Dendritic cell treated with granulocyte-macrophage colony-stimulating factor and Interleukin-4, amounts not matched to agents 40 ng/mL and 50 ng/mL, for 4 days (primary cell): Measurements from ENCODE around the gene YTHDF1.
"Not testable (repeated sequence)": the region's sequence is repeated elsewhere in the genome, so short reads cannot be mapped to it uniquely, and the experiment has no call there.

Experiments used
- H3K27ac Mint-ChIP-seq: one replicate; pipeline ENCODE4 v1.8.0; 2022; ENCODE audit warnings: mild to moderate bottlenecking, mixed read lengths
- H3K27me3 Mint-ChIP-seq: one replicate; pipeline ENCODE4 v1.8.0; 2022; ENCODE audit warnings: mild to moderate bottlenecking, mixed read lengths
- H3K36me3 Mint-ChIP-seq: one replicate; pipeline ENCODE4 v1.8.0; 2022; ENCODE audit warnings: low read depth, mixed read lengths
- H3K4me1 Mint-ChIP-seq: one replicate; pipeline ENCODE4 v1.8.0; 2022; ENCODE audit warnings: low read depth, mixed read lengths
- H3K4me3 Mint-ChIP-seq: one replicate; pipeline ENCODE4 v1.8.0; 2022; ENCODE audit warnings: mild to moderate bottlenecking, moderate library complexity, mixed read lengths
- H3K9me3 Mint-ChIP-seq: one replicate; pipeline ENCODE4 v1.8.0; 2022; ENCODE audit warnings: mixed read lengths
- intact Hi-C: fragments of 100-400 bp; cut with micrococcal nuclease; formaldehyde crosslinking; loops from one replicate; pipeline ENCODE4 v1.15.0; 2022

YTHDF1 gene

DNA sequence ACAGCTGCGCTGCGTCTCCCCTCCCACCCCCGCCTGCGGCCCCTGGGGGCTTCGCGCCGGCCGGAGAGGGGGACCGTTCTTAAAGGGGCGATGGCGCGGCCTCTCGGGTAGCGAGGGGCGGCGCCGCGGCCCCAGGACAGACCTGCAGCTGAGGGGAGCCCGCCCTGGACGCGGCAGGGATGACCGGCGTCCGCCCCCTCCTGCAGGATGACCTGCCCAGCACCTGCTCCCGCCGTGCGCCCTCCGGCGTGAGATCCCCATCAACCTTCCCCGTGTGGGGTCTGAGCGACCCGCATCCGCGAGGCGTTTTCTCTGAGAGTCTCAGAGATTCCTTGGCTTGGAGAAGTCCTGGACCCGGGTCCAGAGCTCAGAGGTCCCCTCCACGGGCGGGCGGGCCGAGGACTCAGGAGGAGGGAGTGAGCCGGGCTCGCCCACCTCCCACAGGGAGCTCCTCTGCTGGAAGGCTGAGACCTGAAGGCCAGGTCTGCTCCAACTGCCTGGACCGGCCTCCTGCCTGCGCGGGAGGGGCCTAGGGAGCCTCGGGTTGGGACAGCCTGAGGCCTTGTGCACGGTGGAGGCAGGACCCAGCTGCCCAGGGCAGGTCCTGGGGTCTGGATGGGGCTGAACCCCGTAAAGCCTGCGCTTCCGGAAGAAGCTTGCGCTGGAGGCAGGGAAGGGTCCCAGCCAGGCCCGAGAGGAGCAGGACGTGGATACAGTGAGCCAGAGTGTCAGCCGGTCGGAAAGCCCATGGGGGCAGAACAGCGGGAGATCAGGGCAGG is 38.9 kb upstream of the YTHDF1 start:
- H3K4me1 Mint-ChIP-seq = no peaks in the 10 kb centered on the region
- no peak overlapping the region for H3K27ac Mint-ChIP-seq
- H3K4me3 Mint-ChIP-seq = no peak overlapping the region
- intact Hi-C loops = no loop called here
- peaks cover 61% of the 10 kb centered on the region for H3K27me3 Mint-ChIP-seq
- H3K36me3 Mint-ChIP-seq = no peaks in the 10 kb centered on the region
- no peaks in the 10 kb centered on the region for H3K9me3 Mint-ChIP-seq

DNA sequence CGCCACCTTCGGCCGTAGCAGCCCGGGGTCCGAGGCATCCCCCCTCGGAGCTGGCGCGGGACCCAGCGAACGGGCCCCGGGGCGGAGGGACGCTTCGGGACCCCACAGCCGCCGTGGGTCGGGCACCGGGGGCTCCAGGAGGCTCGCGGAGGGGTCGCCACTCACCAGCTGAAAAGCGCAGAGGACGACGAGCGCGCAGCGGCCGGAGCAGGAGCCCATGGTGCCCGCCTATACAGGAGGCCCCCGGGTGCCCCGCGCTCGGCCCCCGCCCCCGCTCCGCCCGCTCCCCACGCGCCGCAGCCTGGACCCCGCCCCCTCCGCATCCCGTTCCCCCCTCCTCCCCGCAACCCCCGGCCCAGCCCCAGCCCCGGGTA is 38.3 kb upstream of the YTHDF1 start, which contains the start of gene NKAIN4:
Gene NKAIN4, minus strand, starts transcription at position 232 of the 374 bp plus-strand sequence. Its CDS starts 13 bp downstream, at position 219.
- no peaks in the 10 kb centered on the region for H3K4me1 Mint-ChIP-seq
- no peak within 1 kb of the TSS for H3K27ac Mint-ChIP-seq
- H3K36me3 Mint-ChIP-seq = no peaks in the 10 kb centered on the region
- no peak within 1 kb of the TSS for H3K4me3 Mint-ChIP-seq
- peaks cover 60% of the 10 kb centered on the region for H3K27me3 Mint-ChIP-seq
- no peaks in the 10 kb centered on the region for H3K9me3 Mint-ChIP-seq
- intact Hi-C loops = no loop called here

DNA sequence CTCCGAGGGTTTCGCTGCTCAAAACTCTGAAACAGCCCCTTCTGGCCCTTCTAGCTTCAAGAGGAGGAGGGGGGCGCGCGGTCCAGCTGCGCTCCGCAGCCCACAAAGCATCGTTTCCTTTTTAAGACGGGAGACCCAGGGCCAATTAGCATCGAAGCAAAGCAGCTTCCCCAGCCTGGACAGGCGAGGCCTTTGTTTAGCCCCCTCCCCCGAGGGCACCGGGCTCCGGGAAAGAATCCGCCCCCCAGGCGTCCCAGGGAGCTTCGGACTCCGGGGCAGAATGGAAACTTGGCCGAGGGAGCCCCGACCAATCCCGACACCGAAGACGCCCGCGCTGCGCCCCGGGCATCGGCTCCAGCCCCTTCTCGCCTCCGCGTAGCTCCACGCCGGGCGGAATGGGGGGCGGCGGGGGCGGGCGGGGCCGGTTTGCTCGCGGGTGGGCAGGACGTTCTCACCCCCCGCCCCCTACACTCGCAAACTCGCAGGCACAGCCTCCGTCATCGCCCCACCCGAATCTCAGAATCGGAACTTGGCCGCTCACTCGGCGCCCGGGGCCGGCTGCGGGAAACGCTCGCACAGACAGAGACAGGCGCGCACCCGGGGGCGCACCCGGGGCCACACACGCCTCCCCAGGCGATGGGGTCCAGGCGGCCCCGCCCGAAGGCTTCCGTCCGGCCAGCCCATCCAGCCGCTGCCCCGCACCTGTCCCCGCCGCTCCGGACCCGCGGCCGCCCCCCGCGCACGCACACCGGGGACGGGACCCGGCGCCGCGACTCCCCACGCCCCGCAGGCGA is 37.7 kb upstream of the YTHDF1 start:
- Mint-ChIP-seq H3K36me3 (no peaks in the 10 kb centered on the region), H3K4me1 (no peaks in the 10 kb centered on the region), H3K4me3 (no peak overlapping the region), H3K27me3 (peaks cover 59% of the 10 kb centered on the region), H3K9me3 (no peaks in the 10 kb centered on the region), H3K27ac (no peak overlapping the region)
- intact Hi-C loops = no loop called here

DNA sequence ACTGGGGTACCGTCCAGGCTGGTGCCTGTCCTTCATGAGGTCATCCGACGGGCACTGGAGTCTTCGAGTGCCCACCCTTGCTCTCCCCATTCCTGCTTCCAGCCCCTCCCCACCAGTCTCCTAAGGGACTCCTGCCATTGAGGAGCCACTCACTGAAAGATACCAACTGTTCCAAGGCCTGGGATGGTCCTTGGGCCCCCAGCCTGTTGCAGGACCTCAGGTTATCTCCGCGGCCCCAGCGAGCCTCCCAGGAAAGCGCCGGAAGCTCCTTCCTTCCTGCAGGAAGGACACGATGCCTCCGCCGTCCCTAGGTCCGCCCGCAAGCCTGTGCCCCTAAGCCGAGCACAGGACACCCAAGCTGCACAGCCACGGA is 37.1 kb upstream of the YTHDF1 start:
- no peak overlapping the region for H3K4me3 Mint-ChIP-seq
- H3K9me3 Mint-ChIP-seq = no peaks in the 10 kb centered on the region
- H3K4me1 Mint-ChIP-seq = no peaks in the 10 kb centered on the region
- H3K36me3 Mint-ChIP-seq = no peaks in the 10 kb centered on the region
- no peak overlapping the region for H3K27ac Mint-ChIP-seq
- peaks cover 58% of the 10 kb centered on the region for H3K27me3 Mint-ChIP-seq
- intact Hi-C loops = no loop called here

DNA sequence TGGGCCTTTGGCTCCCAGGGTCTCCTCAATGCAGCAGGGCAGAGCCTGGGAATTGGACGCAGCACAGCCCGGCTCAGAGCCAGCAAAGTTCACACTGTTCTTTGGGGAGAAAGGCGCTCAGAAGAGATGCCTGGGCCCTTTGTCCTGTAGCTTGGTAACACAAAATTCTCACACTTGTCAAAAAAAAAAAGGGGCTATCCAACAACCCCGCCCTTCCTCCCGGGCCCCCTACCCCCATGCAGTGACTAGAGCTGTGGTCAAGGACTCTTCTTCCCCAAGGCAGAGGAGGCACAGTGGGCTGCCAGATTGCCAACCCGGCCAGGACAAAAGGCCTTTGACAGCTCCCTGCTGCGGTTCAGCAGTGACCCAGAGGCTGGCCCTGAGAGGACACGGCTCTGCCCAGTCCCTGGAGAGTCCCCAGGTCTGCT is 36.4 kb upstream of the YTHDF1 start:
- no peaks in the 10 kb centered on the region for H3K9me3 Mint-ChIP-seq
- intact Hi-C loops = no loop called here
- H3K27me3 Mint-ChIP-seq = peaks cover 64% of the 10 kb centered on the region
- H3K36me3 Mint-ChIP-seq = no peaks in the 10 kb centered on the region
- H3K4me3 Mint-ChIP-seq = no peak overlapping the region
- H3K4me1 Mint-ChIP-seq = no peaks in the 10 kb centered on the region
- no peak overlapping the region for H3K27ac Mint-ChIP-seq

DNA sequence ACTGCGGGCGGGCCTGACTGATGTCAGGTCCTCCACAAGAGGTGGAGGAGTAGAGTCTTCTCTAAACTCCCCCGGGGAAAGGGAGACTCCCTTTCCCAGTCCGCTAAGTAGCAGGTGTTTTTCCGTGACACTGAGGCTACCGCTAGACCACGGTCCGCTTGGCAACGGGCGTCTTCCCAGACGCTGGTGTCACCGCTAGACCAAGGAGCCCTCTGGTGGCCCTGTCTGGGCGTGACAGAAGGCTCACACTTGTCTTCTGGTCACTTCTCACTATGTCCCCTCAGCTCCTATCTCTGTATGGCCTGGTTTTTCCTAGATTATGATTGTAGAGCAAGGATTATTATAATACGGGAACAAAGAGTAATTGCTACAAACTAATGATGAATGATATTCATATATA is 35.4 kb upstream of the YTHDF1 start:
- H3K4me1 Mint-ChIP-seq, H3K27ac Mint-ChIP-seq, intact Hi-C loops, H3K36me3 Mint-ChIP-seq, H3K9me3 Mint-ChIP-seq, H3K4me3 Mint-ChIP-seq: not testable (repeated sequence)
- peaks cover 63% of the 10 kb centered on the region for H3K27me3 Mint-ChIP-seq

DNA sequence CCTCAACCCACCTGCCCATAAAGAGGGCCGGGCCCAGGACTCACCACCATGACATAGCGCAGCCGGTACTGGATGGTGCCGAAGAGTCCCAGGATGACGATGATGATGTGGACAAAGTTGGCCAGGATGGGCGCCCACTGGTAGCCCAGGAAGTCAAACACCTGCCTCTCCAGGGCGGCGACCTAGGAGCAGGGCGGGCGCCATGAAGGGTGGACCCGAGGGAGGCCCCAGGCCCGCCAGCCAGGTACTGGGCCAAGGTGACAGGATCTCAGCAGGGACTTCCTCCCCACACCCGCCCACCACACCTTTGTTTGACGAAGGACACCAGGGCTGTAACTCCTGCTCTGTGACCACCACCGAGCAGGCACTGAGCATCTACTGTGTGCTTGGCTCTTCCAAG is 34.0 kb upstream of the YTHDF1 start:
- Mint-ChIP-seq H3K4me1 (no peaks in the 10 kb centered on the region), H3K36me3 (no peaks in the 10 kb centered on the region), H3K27me3 (peaks cover 58% of the 10 kb centered on the region), H3K4me3 (no peak overlapping the region), H3K9me3 (no peaks in the 10 kb centered on the region), H3K27ac (no peak overlapping the region)
- intact Hi-C loops = no loop called here

DNA sequence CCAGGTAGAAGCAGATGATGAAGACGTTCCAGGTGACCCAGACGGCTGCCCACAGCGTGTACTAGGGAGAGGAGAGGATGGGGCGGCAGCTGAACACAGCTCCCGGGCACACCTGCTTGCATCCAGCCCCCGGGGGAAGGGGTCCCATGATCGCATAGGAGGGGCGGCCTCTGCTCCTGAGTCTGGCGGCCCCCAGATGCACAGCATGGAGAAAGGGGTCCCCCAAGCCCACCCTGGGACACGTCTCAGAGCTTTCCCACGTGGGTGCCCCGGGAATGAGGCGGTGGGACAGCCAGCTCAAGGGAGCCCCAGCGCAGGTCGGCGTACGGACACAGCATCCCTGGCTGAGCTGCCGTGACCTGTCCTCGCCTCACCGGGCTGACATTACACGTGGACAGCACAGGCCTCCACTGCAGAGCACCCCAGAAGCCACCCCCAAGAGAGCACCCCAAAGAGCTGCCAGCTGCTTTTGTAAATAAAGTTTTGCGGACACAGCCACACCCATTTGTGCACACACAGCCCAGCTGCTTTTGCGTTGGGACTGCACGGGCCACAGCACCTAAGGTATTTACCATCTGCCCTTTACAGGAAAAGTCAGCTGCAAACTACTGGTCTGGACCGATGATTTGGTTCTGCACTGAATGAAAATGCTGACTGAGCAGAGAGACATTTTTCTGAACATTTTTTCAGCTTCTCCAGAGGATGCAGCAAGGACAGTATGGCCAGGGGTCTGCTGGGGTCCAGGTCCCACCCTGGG is 33.1 kb upstream of the YTHDF1 start:
- Mint-ChIP-seq H3K9me3 (no peaks in the 10 kb centered on the region), H3K36me3 (no peaks in the 10 kb centered on the region), H3K4me1 (no peaks in the 10 kb centered on the region), H3K4me3 (no peak overlapping the region), H3K27ac (no peak overlapping the region), H3K27me3 (peaks cover 56% of the 10 kb centered on the region)
- intact Hi-C loops = no loop called here

DNA sequence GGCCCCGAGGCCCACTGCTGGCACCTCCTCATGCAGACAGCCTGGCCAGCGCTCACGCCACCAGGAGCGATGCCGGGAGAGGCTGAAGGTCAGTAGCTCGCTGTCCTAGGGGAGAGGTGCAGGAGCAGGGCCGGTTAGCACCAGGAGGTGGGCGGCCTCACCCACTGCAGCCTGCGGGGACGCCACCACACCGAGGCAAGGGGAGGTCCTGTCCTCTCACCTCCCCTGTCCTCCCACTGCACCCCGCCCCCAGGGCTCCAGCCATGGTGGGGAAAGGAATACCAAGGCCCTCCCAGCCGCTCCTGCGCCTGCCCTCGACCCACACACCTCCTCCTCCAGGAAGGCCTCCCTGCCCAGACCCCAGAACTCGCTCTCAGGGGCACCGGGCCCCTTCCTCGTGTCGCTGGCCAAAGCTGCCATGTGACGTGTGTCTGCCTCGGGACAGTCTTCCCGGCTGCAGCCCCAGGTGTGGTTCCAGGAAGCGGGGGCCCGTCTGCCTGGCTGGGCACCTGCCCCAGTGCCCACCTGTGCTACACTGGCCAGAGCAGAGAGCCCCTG is 31.8 kb upstream of the YTHDF1 start:
- intact Hi-C loops = no loop called here
- no peak overlapping the region for H3K27ac Mint-ChIP-seq
- no peaks in the 10 kb centered on the region for H3K4me1 Mint-ChIP-seq
- H3K9me3 Mint-ChIP-seq = no peaks in the 10 kb centered on the region
- H3K36me3 Mint-ChIP-seq = no peaks in the 10 kb centered on the region
- no peak overlapping the region for H3K4me3 Mint-ChIP-seq
- peaks cover 47% of the 10 kb centered on the region for H3K27me3 Mint-ChIP-seq

DNA sequence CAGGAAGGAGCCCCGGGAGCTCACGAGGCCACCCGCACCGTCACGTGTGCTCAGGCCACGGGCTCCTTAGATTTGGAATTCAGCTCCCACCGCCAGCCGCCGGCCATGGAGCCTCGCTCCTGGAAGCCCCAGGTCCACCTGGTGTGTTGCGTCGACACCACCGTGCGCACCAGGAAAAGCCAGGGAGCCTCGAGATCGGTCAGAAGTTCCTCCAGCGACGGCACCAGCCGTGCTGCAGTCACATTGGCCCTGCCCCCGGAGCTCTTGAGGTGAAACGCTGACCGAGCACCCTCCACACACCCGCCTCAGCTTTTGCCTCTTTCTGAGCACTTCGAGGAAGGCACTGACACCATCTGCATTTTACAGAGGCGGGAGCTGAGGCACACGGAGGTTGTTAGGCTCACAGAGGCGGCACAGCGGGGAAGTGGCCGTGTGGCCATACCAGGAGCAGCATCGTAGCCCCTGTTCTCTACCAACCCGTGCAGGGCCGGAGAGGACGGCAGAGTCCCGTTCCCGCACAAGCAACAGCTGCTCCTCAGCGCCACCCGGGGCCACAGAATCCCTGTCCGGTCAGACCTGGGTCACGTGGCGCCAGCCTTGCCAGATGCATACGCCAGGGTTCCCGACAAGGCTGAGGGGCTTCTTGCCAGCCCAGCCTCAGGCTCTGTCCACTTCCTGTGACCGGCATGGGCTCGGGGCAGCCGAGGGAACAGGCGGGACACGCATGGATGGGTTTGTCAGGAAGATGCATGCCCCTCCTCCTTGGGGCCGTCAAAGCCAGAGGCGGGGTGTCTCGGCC is 30.8 kb upstream of the YTHDF1 start:
- H3K27me3 Mint-ChIP-seq = peaks cover 37% of the 10 kb centered on the region
- H3K27ac Mint-ChIP-seq = no peak overlapping the region
- intact Hi-C loops = no loop called here
- no peak overlapping the region for H3K4me3 Mint-ChIP-seq
- H3K9me3 Mint-ChIP-seq = no peaks in the 10 kb centered on the region
- no peaks in the 10 kb centered on the region for H3K36me3 Mint-ChIP-seq
- H3K4me1 Mint-ChIP-seq = no peaks in the 10 kb centered on the region

DNA sequence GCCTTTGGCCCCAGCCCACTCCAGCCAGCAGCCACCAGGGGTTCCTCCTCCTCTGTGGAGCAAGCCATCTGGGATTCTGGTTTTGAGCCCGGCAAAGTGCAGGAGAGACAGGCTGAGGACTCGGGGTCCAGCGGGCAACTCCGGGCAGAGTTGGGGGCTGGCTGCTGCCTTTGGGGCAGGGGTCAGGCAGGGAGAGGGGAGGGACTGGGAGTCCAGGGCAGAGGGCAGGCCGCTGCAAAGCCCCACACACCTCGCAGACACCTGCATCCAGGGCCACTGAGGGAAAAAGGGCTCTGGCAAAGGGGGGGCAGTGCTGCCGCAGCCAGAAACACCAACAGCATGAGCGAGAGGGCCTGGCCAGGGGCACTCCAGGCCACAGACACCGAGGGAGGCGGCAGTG is 28.5 kb upstream of the YTHDF1 start:
- Mint-ChIP-seq H3K27ac (no peak overlapping the region), H3K27me3 (peaks cover 30% of the 10 kb centered on the region), H3K36me3 (no peaks in the 10 kb centered on the region), H3K9me3 (no peaks in the 10 kb centered on the region), H3K4me3 (no peak overlapping the region), H3K4me1 (no peaks in the 10 kb centered on the region)
- intact Hi-C loops = no loop called here

DNA sequence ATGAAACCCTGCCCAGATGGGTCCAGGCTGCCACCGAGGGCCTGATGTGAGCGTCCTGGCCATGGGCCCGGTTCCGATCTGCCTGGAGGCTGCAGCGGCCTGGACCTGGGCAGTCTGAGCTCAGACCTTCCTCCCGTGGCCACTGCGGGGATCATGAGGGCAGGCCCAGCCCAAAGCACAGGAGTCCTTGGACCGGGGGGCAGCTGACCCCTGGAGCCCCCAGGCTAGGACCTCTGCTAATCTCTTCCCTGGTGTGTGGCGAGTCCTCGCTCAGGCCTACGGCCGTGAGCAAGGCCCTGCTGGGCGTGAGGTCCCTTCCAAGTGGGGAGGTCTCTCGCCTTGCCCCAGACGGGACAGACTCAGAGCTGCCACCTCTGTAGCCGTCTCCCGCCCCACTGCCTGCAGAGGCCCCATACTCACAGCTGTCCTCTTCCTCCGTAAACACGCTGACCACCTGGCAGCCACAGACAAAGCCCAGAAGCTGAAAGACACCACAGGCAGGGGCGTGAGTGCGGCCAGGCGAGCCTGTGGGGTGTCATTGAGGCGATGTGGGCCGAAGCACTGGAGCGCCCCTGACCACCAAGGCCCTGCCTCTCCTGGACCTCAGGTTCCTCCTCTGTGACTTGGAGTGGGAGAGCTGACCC is 27.8 kb upstream of the YTHDF1 start:
- Mint-ChIP-seq H3K27me3 (peaks cover 30% of the 10 kb centered on the region), H3K36me3 (no peaks in the 10 kb centered on the region), H3K27ac (no peak overlapping the region), H3K4me1 (no peaks in the 10 kb centered on the region), H3K4me3 (no peak overlapping the region), H3K9me3 (no peaks in the 10 kb centered on the region)
- intact Hi-C loops = no loop called here

DNA sequence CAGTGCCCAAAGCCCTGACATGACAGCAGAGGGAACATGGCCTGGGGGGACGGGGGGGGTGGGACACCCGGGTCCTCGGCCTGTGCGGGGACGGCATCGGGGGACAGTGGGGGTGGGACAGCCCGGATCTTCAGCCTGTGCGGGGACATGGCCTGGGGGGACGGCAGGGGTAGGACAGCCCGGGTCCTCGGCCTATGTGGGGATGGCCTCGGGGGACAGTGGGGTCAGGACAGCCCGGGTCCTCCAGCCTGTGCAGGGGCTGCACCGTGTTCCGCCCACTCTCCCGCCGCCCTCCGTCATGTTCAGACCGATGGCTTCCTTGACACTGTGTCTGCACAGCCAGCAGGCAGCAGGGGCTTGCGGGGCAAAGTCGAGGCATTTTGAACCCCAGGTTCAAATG is 26.8 kb upstream of the YTHDF1 start:
- Mint-ChIP-seq H3K9me3 (no peaks in the 10 kb centered on the region), H3K27me3 (peaks cover 23% of the 10 kb centered on the region), H3K4me1 (no peaks in the 10 kb centered on the region), H3K27ac (no peak overlapping the region), H3K4me3 (no peak overlapping the region), H3K36me3 (no peaks in the 10 kb centered on the region)
- intact Hi-C loops = no loop called here
